ENCODE results near the gene ADGRG3.

DNA sequence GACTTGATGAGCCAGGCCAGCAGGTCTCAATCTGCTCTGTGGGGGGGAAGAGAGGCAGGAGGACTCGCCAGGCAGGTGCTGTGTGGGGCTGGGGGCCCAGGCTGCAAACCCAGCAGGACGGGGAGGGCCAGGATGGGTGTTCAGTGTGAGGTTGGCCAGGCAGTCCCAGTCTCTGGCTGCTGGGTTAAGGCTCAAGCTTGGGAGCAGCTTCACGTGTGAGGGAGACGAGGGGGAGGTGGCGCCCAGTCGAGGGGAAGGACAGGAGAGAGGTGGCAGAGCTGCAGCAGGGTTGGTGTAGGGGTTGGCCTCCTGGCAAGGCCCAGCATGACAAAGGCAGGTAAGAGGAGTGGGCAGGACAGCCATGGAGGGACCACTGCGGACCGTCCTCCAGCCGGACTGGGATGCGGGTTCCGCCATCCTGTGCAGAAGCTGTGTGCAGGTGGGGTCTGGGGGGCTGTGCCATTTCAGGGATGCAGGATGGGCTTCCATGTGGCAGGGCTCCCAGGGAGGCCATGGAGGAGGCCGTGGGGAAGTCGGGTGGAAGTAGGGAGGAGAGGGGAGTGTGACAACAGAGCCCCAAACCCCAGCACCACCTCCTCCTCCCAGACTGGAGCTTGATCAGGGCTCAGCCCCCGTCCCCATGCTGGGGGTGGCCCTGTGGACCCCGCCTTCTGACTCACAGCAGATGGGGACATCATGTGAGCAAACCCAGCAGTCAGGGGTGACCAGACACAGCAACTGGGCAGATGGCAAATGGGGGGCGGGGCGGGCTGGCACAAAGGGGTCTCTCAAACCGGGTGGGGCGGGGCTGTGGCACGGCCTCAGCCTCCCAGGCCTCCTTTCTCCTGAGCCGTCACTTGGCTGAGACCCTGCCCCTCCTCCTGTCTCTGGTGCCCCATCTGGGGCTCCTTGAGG, 36.9 kb upstream of the ADGRG3 start:
- TF ChIP-seq, protein P1, sequence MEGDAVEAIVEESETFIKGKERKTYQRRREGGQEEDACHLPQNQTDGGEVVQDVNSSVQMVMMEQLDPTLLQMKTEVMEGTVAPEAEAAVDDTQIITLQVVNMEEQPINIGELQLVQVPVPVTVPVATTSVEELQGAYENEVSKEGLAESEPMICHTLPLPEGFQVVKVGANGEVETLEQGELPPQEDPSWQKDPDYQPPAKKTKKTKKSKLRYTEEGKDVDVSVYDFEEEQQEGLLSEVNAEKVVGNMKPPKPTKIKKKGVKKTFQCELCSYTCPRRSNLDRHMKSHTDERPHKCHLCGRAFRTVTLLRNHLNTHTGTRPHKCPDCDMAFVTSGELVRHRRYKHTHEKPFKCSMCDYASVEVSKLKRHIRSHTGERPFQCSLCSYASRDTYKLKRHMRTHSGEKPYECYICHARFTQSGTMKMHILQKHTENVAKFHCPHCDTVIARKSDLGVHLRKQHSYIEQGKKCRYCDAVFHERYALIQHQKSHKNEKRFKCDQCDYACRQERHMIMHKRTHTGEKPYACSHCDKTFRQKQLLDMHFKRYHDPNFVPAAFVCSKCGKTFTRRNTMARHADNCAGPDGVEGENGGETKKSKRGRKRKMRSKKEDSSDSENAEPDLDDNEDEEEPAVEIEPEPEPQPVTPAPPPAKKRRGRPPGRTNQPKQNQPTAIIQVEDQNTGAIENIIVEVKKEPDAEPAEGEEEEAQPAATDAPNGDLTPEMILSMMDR (IDR thresholded peaks at IDR 0.05; ENCODE audit: insufficient read depth, low read length, poor library complexity, severe bottlenecking) = no peak
- no peak for TF ChIP-seq EZH2phosphoT487 (conservative IDR thresholded peaks at IDR 0.05; ENCODE audit: low read length)

All from SU-DHL-6 (cell line).